Peyer's patch (tissue), 4 donors: Measurements from ENCODE around the gene IL1RL2.

Experiments used
- CTCF ChIP-seq, 6 experiments: fragments of 450-650 bp in 4 of 6; fragments of 200-600 bp in 2 of 6; sonication (generic) in 1 of 6; IDR thresholded peaks; one replicate each; pipeline ENCODE4 v1.5.1; 2017 to 2019; ENCODE audit warnings: antibody characterized with exemption in 6 of 6, mild to moderate bottlenecking in 3 of 6, moderate library complexity in 1 of 6
- POLR2A ChIP-seq, 2 donors: fragments of 450-650 bp; IDR thresholded peaks; one replicate each; pipeline ENCODE4 v1.5.1; 2017; ENCODE audit warnings: antibody characterized with exemption in 2 of 2, mild to moderate bottlenecking in 2 of 2, moderate library complexity in 2 of 2

GRCh38 chr2:102250278-102250821, 63.5 kb downstream of the IL1RL2 start:
- no peak for TF ChIP-seq POLR2A (IDR thresholded peaks at IDR 0.05)
- no peak for TF ChIP-seq CTCF (IDR thresholded peaks at IDR 0.05)
